ENCODE data around the gene B3GNT9.
"Not testable (repeated sequence)": the region's sequence is repeated elsewhere in the genome, so short reads cannot be mapped to it uniquely, and the experiment has no call there.

B3GNT9 gene

DNA sequence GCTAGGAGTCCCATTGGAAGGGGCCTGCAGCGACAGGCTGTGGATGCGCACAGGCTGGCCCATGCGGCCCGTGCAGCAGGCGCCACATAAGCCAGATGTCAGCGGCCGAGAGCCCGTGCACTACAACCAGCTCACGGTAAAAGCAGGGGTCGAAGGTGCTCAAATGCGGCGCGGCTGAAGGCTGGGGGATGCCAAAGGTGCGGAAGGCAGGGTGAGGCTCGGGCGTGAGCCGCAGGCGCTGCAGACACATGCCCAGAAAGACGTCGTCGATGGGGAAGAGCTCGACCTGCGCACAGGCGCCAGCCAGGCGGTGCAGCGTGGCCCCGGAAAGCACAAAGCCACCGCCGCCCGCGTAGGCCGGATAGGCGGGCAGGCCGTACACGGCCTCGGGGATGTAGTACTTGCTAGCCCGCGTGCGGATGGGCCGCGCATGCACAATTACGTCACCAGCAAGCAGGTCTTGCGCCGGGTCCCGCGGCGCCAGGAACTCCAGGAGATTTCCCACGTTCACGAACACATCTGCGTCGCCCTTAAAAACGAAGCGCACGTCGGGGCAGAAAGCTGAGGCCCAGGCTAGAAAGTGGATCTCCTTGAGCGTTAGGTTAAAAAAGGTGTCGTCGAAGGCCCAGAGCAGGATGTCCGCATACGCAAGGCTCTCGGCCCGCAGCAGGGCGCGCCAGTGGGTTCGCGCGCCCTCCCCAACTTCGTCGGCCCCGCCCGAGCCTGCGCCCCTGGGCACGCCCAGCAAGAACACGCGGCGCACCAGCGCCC lies 1.3 kb downstream of the B3GNT9 start:
- DNase-seq, result no peak

DNA sequence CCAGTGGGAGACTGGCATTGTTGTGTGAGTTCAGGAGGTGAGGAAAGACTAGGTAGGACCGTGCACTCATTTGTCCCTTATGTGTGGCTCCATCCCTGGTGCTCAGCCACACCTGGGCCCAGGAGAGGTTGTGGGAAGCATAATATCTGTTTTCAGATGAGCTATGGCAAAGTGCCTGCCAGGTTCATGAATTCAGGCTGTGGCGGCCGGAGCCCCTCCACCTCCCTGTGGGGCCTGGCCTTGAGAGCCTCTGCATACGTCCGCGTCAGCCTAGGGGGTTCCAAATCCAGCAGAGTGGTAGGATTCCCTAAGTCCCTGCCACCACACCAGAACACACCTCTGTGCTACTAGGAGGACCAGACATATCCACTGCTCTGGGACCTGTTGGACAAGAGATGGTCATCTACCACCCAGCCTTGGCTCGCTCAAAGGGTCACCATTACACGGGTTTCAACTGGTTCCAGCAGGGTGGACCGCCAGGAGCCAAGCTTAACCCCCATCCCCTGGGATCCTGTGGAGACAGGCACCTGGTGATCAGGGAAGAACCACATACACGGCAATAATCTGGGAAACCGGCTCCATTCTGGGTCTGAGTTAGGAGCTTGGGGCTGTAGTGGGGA lies 2.0 kb downstream of the B3GNT9 start:
- no peak for DNase-seq

DNA sequence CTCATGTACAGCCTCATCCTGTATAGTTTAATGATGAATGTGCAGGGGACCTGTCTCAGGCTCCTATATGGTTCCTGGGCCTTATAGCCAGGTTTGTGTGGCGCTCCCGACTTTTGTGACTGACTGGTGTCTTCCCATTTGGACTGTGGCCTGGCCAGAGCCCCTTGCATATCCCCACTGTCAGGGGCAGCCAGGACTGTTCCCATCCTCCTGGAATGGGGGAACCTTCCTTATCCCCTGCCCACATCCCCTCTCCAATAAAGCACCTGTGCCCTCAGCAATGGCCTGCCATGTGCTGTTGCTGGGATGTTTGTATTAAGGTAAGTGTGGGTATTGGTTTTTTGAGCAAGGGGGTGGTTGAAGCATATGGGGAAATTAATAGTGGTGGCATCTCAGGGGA lies 2.6 kb downstream of the B3GNT9 start:
- DNase-seq, result no peak

DNA sequence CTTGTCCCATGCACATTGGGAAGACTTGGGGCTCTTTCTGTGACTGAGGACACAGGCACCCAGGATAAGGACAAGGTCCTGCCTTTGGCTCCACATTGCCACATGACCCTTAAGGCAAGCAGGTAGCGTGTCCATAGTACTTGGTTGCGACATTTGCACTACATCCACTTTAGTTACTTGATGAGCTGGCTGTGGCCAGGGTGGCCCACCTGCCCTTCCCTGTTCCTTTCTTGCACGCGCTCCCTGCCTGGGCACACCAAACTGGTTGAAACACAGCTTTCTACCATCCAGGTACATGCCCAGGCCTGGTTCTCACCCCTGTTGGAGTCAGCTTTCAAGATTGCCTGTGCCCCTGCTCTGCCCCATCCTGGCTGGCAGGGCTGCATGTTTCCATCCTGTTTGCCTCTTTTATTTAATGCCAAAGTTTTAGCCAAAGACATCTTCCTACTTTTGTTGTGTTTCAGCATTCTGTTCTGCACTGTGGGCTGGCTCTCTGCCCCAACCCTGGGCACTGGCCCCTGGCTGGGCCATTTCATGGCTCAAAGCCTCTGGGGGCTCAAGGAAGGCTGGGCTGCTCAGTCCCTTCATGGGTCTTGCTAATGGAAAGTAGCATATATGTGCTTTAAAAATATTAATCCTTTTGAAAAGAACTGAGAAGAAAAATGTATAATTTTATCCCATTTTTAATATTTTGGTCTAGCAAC lies 3.2 kb downstream of the B3GNT9 start:
- no peak for DNase-seq

DNA sequence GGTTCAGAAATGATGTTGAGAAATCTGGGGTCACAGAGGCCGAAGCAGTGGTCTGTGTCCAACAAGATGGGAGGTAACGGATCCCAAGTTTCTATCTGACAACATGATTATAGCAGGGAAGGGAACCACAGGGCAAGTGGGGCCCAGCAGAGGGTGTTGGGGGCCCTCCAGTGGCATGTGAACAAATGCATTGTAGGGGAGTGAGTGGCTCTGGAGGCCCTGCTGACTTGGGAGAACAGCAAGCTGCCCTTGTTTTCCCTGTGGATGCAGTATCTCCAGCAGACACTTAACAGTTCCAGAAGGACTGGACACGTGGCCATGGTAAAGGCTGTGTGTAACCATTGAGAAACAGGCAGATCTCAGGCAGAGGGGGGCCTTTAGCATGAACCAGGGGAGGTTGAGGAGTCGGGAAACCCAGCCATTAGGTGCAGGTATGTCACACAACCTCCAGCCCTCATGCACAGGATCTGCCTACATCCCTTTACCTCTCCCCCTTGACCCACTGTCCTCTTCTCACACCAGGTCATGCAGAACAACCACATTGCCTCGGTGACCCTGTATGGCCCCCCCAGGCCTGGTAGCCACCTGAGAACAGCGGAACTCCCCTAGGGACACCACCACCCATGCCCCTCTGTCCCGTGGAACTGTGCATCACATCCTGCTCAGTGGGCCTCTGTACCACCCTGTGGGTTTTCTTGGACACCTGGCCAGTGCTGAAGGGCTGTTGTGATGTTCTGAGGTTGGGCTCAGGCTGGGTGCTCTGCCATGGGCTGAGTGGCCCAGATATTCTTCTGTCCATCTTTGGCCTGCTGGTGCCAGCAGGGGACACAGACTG lies 4.1 kb downstream of the B3GNT9 start:
- no peak for DNase-seq

DNA sequence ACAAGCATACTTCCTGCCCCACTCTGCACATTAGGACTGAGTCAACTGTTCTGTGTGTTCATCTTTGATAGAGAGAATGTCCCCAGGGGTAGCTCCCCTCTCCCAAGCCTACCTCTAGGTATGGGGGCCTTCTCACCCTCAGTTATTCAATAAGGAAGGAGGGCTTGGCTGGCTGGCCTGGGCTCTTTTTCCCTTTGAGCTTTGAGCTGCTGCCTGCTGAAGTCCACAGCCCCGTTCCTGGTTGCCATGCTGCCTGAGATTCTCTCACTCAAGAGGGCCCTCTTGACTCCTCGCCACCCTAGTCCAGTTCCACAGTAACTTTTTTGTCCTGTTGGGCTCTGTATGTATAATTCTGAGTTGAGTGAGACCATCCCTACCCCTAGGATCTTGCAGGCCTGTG lies 5.1 kb downstream of the B3GNT9 start:
- DNase-seq, result no peak

DNA sequence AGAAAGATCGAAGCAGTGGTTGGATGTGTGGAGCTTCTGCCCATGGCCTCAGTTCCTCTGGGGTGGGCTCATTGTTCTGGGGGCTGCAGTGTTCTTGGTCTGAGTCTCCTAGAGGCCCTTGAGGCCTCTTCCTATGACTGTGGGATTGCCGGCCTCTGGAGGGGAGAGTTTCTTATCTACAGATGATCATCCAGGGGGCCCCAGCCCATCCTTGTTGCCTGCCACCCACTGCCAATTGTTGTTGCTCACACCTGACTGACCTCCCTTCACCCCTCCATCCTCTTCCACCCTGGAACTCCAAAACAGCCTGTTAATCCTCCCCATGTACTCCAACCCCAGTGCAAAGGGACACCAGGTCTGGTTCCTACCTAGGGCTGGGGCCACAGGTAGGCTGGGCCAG lies 5.9 kb downstream of the B3GNT9 start:
- DNase-seq, result no peak

DNA sequence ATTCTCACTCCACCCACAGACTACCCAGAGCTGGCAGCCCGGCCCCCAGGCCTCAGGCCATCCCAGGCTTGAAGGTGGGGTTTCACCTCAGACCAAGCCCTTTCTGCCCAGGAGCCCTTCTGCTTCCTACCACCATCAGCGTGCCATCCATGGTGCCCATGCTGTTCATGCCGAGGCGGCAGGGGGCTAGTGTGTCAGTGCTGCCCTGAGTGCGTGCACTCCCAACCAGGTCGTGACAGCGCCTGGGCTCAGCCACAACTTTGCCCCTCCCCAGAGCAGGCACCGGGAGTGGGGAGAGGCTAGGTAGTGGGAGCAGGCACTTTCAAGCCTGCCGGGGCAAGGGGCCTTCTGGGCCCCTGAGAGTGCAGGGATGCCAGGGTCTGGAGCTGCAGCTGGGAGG lies 8.5 kb downstream of the B3GNT9 start:
- no peak for DNase-seq

DNA sequence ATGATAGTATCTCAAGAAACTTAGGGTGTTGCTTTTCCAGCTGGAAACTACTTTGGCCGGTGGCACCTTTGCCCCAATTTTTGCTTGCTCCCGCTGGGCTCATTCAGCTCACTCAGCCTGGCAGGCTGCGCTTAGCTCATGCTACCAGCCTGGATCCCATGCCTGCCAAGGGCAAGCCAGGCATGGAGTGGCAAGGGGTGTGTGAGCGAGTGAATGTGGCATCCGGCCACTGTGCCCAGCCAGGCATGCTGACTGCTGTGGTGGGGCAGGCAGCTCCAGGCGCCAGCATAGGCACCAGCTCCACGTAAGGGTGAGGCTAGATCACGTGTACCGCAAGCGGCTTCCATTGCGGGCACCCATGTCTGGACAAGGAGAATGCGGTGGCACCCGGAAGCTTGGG lies 9.4 kb downstream of the B3GNT9 start:
- no peak for DNase-seq

DNA sequence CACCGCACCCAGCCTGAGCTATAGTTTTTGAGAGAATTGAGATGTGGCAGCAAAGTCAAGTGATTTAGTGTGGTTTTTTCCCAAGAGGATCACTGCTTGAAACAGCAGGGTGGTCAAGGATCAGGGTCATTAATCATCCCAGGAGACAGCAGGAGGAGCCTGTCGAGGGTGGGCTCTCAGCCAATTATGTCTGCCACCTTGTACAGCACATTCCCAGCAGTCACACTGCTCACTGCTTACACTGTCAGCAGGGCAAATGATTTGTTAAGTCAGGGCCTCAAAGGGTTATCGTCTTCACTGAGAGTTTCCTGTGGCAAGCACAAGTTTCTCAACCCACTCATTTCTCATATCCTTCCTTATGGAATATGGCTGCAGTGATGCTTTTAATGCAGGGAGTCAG lies 13.2 kb downstream of the B3GNT9 start:
- DNase-seq, result no peak

DNA sequence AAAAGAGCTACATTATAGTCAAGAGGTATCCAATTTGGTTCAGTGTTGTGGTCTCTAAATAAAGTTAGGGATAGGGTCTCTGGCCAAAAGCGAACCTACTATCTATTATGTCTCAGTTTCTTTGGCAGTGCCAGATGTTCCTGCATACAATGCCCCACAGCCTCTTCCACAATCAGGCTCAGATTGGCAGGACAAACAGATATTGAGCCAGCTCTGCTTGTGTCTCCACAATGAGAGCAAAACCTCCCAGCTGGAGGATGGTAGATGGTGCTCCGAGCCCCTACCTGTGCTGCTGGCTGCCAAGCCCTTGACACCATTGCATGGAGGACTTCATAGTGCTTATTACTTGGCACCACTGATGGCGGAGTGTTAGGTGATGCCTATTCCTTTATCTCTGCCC lies 21.4 kb downstream of the B3GNT9 start:
- no peak for DNase-seq

DNA sequence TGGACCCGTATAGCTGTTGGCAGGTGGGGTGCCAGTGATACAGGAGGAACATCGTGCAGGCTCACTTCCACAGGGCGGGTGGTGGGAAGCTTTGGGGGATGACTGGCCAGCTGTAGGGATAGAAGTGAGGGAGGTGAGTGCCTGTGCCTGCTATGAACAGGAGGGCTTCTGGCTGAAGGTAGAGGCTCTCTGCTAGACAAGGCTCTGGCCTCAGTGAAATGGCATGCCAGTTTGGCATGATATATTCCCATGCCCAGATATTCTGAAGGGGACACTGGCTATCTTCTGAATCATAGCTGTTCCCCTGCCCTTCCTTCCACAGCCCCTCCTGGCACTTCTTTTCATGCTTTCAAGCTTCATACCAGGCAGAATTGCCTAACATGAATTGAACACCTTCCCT lies 21.9 kb downstream of the B3GNT9 start:
- no peak for DNase-seq

DNA sequence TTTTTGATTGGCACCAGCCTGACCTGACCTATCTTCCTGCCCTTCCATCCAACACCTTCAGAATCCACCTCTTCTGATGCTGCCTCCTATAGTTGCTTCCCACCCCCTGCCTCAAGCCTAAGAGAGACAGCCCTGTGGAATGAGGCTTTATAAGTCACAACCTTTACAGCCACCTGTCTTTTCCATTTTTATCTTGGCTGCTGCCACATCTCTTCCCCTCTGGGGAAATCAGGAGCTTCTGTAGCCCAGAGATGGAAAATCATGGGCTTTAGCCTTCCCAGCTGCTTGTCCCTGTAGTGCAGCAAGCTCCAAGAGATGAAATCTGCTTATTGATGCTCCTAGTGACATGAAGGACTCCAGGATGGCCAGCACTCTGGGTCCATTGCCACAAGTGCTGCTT lies 22.4 kb downstream of the B3GNT9 start:
- no peak for DNase-seq

DNA sequence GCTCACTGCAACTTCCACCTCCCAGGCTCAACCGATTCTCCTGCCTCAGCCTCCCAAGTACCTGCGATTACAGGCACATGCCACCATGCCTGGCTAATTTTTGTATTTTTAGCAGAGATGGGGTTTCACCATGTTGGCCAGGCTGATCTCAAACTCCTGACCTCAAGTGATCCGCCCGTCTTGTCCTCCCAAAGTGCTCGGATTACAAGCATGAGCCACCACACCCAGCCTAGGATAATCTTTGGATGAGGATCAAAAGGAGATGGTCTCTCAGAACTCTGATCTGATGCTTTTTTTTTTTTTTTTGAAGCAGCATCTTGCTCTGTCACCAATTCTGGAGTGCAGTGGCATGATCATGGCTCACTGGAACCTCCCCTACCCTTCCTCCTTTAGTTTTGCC lies 28.0 kb downstream of the B3GNT9 start:
- DNase-seq, result not testable (repeated sequence)

DNA sequence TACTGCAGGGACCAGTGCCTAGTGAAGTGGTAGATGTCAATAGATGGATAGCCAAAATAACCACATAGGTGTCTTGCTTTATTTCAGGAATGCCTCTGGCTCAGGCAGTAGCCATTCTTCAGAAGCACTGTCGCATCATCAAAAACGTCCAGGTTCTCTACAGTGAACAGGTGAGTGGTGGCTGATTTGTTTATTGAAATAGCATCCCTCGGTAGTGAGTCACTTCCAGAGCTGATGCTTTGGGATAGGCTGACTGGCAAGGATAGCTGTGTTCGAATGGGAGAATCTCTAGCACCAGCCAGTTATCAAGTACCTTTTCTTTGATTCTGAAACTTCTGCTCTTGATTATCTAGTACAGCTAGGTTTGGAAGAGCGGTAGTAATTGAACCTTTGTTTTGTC lies 30.8 kb downstream of the B3GNT9 start:
- no peak for DNase-seq

DNA sequence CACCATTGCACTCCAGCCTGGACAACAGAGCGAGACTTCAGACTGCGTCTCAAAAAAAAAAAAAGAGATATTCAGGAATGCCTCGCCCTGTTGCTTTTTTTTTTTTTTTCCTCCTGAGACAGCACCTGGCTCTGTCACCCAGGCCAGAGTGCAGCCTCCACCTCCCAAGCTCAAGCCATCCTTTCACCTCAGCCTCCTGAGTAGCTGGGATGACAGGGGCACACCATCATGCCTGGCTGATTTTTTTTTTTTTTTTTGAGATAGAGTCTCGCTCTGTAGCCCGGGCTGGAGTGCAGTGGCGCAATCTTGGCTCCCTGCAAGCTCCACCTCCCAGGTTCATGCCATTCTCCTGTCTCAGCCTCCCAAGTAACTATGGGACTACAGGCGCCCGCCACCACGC lies 33.1 kb downstream of the B3GNT9 start:
- no peak for DNase-seq

DNA sequence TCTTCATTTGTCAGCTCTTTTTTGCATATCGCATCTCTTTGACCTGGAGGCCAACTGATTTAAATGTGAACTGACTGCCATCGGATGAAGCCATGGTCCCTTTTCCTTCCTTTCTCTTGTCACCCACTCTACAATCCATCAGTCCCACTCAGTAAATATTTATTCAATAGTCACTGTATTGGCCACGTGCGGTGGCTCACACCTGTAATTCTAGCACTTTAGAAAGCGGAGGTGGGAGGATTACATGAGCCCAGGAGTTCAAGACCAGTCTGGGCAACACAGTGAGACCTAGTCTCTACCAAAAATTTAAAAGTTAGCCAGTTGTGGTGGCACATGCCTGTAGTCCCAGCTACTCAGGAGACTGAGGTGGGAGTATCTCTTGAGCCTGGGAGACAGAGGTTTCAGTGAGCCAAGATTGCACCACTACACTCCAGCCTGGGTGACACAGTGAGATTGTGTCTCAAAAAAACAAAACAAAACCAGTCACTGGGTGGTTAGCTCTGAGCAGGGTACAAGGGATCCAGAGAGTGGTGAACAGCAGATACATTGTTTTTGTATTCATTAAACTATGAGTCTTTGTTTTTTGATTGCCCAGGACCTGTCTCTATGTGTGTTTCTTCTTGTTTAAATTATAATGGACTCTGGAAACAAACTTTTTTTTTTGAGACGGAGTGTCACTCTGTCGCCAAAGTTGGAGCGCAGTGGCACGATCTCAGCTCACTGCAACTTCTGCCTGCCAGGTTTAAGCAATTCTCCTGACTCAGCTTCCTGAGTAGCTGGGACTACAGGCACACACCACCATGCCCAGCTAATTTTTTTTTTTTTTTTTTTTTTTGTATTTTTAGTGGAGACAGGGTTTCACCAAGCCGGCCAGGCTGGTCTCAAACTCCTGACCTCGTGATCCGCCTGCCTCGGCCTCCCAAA lies 34.1 kb downstream of the B3GNT9 start:
- no peak for DNase-seq

DNA sequence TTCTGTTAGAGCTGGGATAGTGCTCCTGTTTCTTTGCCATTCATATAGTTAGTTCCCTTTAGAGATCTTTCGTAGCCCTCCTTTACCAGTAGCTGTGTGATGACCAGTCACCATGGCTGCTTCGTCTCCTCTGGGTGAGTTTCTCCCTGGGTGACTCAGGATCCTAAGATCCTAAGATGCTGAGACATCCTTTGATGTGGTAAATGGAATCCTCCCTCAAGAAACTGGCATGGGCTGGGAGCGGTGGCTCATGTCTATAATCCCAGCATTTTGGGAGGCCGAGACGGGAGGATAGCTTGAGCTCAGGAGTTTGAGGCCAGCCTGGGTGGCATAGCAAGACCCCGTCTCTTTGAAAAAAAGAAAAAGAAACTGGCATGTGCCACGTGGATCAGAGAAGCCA lies 35.2 kb downstream of the B3GNT9 start:
- no peak for DNase-seq

DNA sequence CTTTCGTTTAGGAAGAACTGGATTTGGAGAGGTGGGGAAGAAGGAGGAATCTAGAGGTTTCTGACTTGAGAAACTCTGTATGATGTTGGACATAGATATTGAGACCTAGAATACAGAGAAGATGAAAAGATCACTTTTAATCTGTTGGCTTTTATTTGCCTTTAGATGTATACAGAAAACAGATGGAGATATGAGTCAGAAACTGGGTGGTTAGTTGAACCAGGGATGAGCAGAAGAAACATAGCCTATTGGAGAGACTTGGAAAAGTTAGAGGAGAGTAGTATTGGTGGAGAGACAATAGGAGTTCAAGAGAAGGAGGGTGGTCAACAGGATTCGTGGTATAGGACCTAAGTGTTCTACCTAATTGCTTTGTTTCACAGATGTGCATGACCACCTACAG lies 36.0 kb downstream of the B3GNT9 start:
- DNase-seq, result no peak

DNA sequence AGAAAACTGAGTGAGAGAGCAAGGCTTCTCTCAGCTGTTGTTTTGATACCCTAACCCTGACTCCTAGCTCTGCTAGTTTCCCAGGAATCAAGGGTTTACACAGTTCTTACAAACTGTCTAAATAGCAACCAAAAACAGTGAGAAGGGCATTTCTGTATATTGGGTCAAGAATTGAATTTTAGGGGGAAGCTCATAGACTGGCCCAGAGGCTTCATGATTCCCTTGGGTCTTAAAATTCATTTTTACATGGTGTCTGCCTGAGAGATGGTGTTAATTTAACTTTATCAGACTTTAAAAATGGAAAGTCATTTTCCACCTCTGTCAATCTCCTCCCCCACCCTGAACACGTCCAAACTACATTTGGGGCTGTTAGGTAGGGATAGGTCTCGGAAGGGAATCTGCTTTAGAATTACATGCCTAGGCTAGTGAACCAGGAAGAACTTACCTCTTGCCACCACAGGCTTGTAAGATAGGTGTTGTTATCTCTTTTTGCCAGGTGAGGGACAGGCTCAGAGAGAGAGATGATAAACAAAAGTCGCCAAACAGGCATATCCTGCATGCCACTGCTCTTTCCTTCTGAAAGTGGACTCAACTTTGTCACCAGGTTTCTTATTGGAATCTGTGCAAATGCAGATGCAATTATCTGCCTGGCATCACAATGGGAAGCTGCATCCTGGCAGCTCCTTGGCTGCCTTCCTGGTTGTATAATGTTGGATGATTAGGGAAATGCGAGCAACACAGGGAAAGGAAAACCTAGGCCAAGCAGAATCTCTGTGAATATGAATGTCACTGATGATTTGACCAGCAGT lies 38.0 kb downstream of the B3GNT9 start:
- no peak for DNase-seq

DNA sequence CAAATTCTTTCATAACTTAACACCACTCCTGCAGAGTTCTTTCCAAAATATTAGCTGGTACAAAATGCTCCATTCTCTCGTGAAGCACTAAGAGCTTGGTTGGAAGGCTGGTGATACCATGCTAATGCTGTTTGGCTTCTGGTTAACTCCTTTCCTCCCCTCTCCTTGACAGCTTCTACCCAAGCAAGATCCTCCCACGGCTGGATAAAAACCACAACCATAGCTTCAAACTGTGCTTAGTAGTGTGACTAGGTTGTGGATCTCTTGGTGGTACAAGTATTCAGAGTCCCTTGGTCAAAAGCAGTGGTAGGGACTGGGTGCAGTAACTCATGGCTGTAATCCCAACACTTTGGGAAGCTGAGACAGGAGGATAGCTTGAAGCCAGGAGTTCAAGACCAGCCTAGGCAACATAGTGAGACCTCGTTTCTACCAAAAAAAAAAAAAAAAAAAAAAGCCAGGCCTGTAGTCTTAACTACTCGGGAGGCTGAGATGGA lies 38.8 kb downstream of the B3GNT9 start:
- DNase-seq, result no peak
